HepG2 (cell line): Measurements from ENCODE around the gene SOX11. TPM values are rescaled to one million over a fixed set of nuclear protein-coding genes. Genes with fewer than 3 reads are reported as not detected.

Source experiments
- ATAC-seq: fragments of 200-7000 bp; cut with Tn5 transposase; 3 replicates; pipeline ENCODE4 v1.9.1; 2020; ENCODE audit warnings: mild to moderate bottlenecking, moderate library complexity
- BruUV-seq: library from RNA; stranded (reverse); fragments of 400-500 nt; replicated peaks from 2 replicates; lab custom pipeline; 2021; lab: Mats Ljungman, UMichigan
- CTCF ChIA-PET: fragments of 300-600 bp; formaldehyde crosslinking; extraction: SDS; loops from one replicate; lab custom pipeline; 2021; ENCODE audit warnings: low total read pairs, inconsistent platforms, low intra/inter-chr PET ratio; lab: Yijun Ruan, JAX
- POLR2A ChIA-PET: fragments of 350-600 bp; sonication (Branson Sonifier 250); formaldehyde crosslinking; loops from one replicate; lab custom pipeline; 2020; ENCODE audit warnings: antibody characterized with exemption, inconsistent platforms; lab: Yijun Ruan, JAX
- DNase-seq: peaks from one replicate; pipeline ENCODE4 v3.0.0-alpha.2; 2015; ENCODE audit warnings: low spot score
- FAIRE-seq: peaks from 3 replicates; lab custom pipeline; 2011; peaks lifted over from hg19 to GRCh38; lab: Jason Lieb, UNC
- H2AFZ ChIP-seq: one replicate; pipeline ENCODE4 v1.6.1; 2011; ENCODE audit warnings: low read length, inconsistent platforms
- H3K27ac ChIP-seq: fragments of 300-600 bp; 3 replicates; pipeline ENCODE4 v1.8.0; 2011; ENCODE audit warnings: mixed run types, mild to moderate bottlenecking, mixed read lengths, low read length, inconsistent platforms; ENCODE audit not compliant: insufficient read depth; ENCODE audit errors: extremely low read length
- H3K27me3 ChIP-seq, 2 experiments: fragments of 200-600 bp in 1 of 2; 2 replicates in 1 of 2; 3 replicates in 1 of 2; pipeline versions ENCODE4 v1.6.0 to v1.8.0; 2011; ENCODE audit warnings: low read length in 2 of 2, mild to moderate bottlenecking in 2 of 2, moderate library complexity in 2 of 2, inconsistent platforms in 1 of 2; ENCODE audit not compliant: insufficient read depth in 2 of 2, control insufficient read depth in 1 of 2
- H3K36me3 ChIP-seq, 2 experiments: fragments of 200-600 bp in 1 of 2; replicated peaks in 1 of 2; 2 replicates in 1 of 2; 3 replicates in 1 of 2; pipeline versions ENCODE4 v1.5.1 to v1.8.0; 2011; ENCODE audit warnings: low read length in 2 of 2, inconsistent platforms in 1 of 2; ENCODE audit not compliant: insufficient read depth in 2 of 2, control insufficient read depth in 1 of 2
- H3K4me1 ChIP-seq: 2 replicates; pipeline ENCODE4 v1.5.1; 2012; ENCODE audit warnings: low read length, inconsistent platforms; ENCODE audit not compliant: insufficient read depth
- H3K4me2 ChIP-seq: 2 replicates; pipeline ENCODE4 v1.6.0; 2011; ENCODE audit warnings: low read depth, low read length, inconsistent platforms
- H3K4me3 ChIP-seq, 3 experiments: fragments of 200-600 bp in 1 of 3; sonication (generic), shearing (Covaris generic) in 1 of 3; replicated peaks in 1 of 3; 2 replicates each; pipeline ENCODE4 v1.5.1; 2011 to 2016; ENCODE audit warnings: low read length in 3 of 3, inconsistent platforms in 2 of 3, low read depth in 2 of 3, mild to moderate bottlenecking in 2 of 3, control low read depth in 1 of 3, mixed read lengths in 1 of 3; ENCODE audit not compliant: insufficient read depth in 1 of 3
- H3K79me2 ChIP-seq: one replicate; pipeline ENCODE4 v1.6.1; 2011; ENCODE audit warnings: low read length, inconsistent platforms; ENCODE audit not compliant: insufficient read depth
- H3K9ac ChIP-seq: 2 replicates; pipeline ENCODE4 v1.6.0; 2011; ENCODE audit warnings: mild to moderate bottlenecking, low read depth, low read length, inconsistent platforms; ENCODE audit not compliant: insufficient read depth
- H3K9me3 ChIP-seq: 2 replicates; pipeline ENCODE4 v1.5.1; 2012; ENCODE audit warnings: mild to moderate bottlenecking, low read length
- H4K20me1 ChIP-seq: 2 replicates; pipeline ENCODE4 v1.6.0; 2011; ENCODE audit warnings: inconsistent platforms, mild to moderate bottlenecking, low read length, moderate library complexity; ENCODE audit not compliant: insufficient read depth
- ATF5 ChIP-seq: sonication (generic); formaldehyde crosslinking; IDR thresholded peaks from 2 replicates; pipeline ENCODE4 v1.4.0; 2020; ENCODE audit warnings: mild to moderate bottlenecking, low read depth, missing genetic modification reagents
- BRD4 ChIP-seq: sonication (generic); formaldehyde crosslinking; IDR thresholded peaks from 2 replicates; pipeline ENCODE4 v1.4.0; 2020; ENCODE audit warnings: missing genetic modification reagents
- GABPB1 ChIP-seq: IDR thresholded peaks from 2 replicates; pipeline ENCODE4 v1.6.1; 2016; ENCODE audit warnings: mild to moderate bottlenecking, missing genetic modification reagents, moderate library complexity, missing compliant biosample characterization
- IKZF4 ChIP-seq: sonication (generic); formaldehyde crosslinking; IDR thresholded peaks from 2 replicates; pipeline ENCODE4 v1.5.1; 2020; ENCODE audit warnings: borderline replicate concordance, mild to moderate bottlenecking, low read depth, missing genetic modification reagents; ENCODE audit errors: not compliant biosample characterization
- KDM4B ChIP-seq: sonication (generic); formaldehyde crosslinking; IDR thresholded peaks from 2 replicates; pipeline ENCODE4 v1.4.0; 2020; ENCODE audit warnings: missing genetic modification reagents
- MTF1 ChIP-seq: sonication (generic); formaldehyde crosslinking; IDR thresholded peaks from 2 replicates; pipeline ENCODE4 v1.5.0; 2020; ENCODE audit warnings: missing genetic modification reagents
- SALL2 ChIP-seq: sonication (generic); formaldehyde crosslinking; IDR thresholded peaks from 2 replicates; pipeline ENCODE4 v1.8.1; 2023; ENCODE audit warnings: mild to moderate bottlenecking, missing genetic modification reagents, inconsistent platforms
- ZKSCAN8 ChIP-seq: IDR thresholded peaks from 2 replicates; pipeline ENCODE4 v1.6.1; 2016; ENCODE audit warnings: borderline replicate concordance, missing genetic modification reagents, missing compliant biosample characterization
- ZNF234 ChIP-seq: sonication (generic); formaldehyde crosslinking; conservative IDR thresholded peaks from 2 replicates; pipeline ENCODE4 v1.5.1; 2020; ENCODE audit warnings: mild to moderate bottlenecking, missing genetic modification reagents
- ZNF3 ChIP-seq: IDR thresholded peaks from 2 replicates; pipeline ENCODE4 v1.7.0; 2017; ENCODE audit warnings: inconsistent platforms
- ZNF562 ChIP-seq: sonication (generic); formaldehyde crosslinking; IDR thresholded peaks from 2 replicates; pipeline ENCODE4 v1.8.0; 2022; ENCODE audit warnings: missing genetic modification reagents, borderline replicate concordance
- ZNF570 ChIP-seq: sonication (generic); formaldehyde crosslinking; IDR thresholded peaks from 2 replicates; pipeline ENCODE4 v1.4.0; 2020; ENCODE audit warnings: mild to moderate bottlenecking, missing genetic modification reagents, borderline replicate concordance
- ZNF639 ChIP-seq: conservative IDR thresholded peaks from 2 replicates; pipeline ENCODE4 v1.6.1; 2018; ENCODE audit warnings: missing genetic modification reagents
- ZNF788 ChIP-seq: sonication (generic); formaldehyde crosslinking; IDR thresholded peaks from 2 replicates; pipeline ENCODE4 v1.5.0; 2020; ENCODE audit warnings: mild to moderate bottlenecking, missing genetic modification reagents, borderline replicate concordance
- ZNF792 ChIP-seq: IDR thresholded peaks from 2 replicates; pipeline ENCODE4 v1.6.1; 2016
- WGBS: methylation state at CpG from one replicate; pipeline ENCODE4 v1.1.6; 2017; ENCODE audit warnings: low lambda C conversion rate; 5-methylcytosine and 5-hydroxymethylcytosine counted together
- in situ Hi-C: cut with HindIII; loops from 2 replicates; pipeline ENCODE4 v1.10.0; 2017; ENCODE audit warnings: low pct_unique_long_range_greater_than_20kb; ENCODE audit not compliant: extremely low pct_ligation_motif_present
- intact Hi-C: fragments of 100-400 bp; cut with micrococcal nuclease; formaldehyde crosslinking; loops from one replicate; pipeline ENCODE4 v1.10.0; 2022; ENCODE audit not compliant: unreplicated experiment
- polyA plus RNA-seq, 8 experiments: library from polyadenylated mRNA; depleted of rRNA in 3 of 8; stranded (reverse) in 7 of 8; unstranded in 1 of 8; fragments of >200 nt; fragmentation: Illumina TruSeq in 4 of 8; extraction: Trizol in 4 of 8; gene quantifications; 2 replicates each; pipeline versions ENCODE4 v1.2.1 to v1.2.3, GENCODE V29; 2011 to 2016; ENCODE audit warnings: low read depth in 4 of 8, missing spikeins in 1 of 8, mixed read lengths in 1 of 8; ENCODE audit not compliant: insufficient read depth in 1 of 8
- total RNA-seq, 5 experiments: library from RNA; depleted of rRNA; stranded (reverse); fragments of >200 nt; fragmentation: Illumina TruSeq; extraction: Trizol; gene quantifications; 2 replicates each; pipeline ENCODE4 v1.2.3, GENCODE V29; 2016; ENCODE audit warnings: low read depth in 1 of 5

SOX11 gene
- total and polyA plus RNA-seq, 2 of the 13 experiments (the other 11 are each of a cell fraction or from before 2014, with no cell fraction given), result not detected

- BruUV-seq, result no TSS peak
Measured at GRCh38 chr2:5690718-5691220, 1.4 kb upstream of the SOX11 start.

GRCh38 chr2:5691221-5691984 lies 781 bp upstream of the SOX11 start:
- Histone ChIP-seq H3K36me3 (no peaks in the 10 kb centered on the region), H3K4me2 (no peak overlapping the region), H3K79me2 (no peaks in the 10 kb centered on the region), H3K4me1 (no peaks in the 10 kb centered on the region), H3K27me3 (peaks cover 0 to 12% of the 10 kb centered on the region in 2 experiments; a peak in 2 of 5 replicates), H3K4me3 (no peak overlapping the region), H3K27ac (no peak overlapping the region), H3K9me3 (no peaks in the 10 kb centered on the region), H4K20me1 (no peaks in the 10 kb centered on the region), H2AFZ (no peak overlapping the region), H3K9ac (no peak overlapping the region)
- 55% methylated on average over 73 of the region's 83 CpGs for WGBS
- no TSS peak for BruUV-seq
- ATAC-seq (no peak), DNase-seq (no peak), FAIRE-seq (no peak)
- intact Hi-C loops, result no loop called here
- ChIA-PET POLR2A (no interaction called here), CTCF (no interaction called here)
- in situ Hi-C loops, result no loop called here
- no peak for TF ChIP-seq ZKSCAN8
- TF ChIP-seq ZNF234 (CRISPR knock-in tag), result no peak
- TF ChIP-seq MTF1 (CRISPR knock-in tag), result no peak
- no peak for TF ChIP-seq ZNF639 (CRISPR knock-in tag)
- no peak for TF ChIP-seq ZNF570 (CRISPR knock-in tag)
- TF ChIP-seq IKZF4 (CRISPR knock-in tag), result no peak

More at GRCh38 chr2:5690718-5691220, 1.4 kb upstream of the SOX11 start:
- no peak overlapping the region for H3K4me2 ChIP-seq
- FAIRE-seq, result no peak
- H3K4me3 ChIP-seq, result no peak overlapping the region
- no peaks in the 10 kb centered on the region for H4K20me1 ChIP-seq
- no peak overlapping the region for H3K27ac ChIP-seq
- TF ChIP-seq BRD4 (CRISPR knock-in tag), result no peak
- no peak for TF ChIP-seq SALL2
- no peak for TF ChIP-seq GABPB1 (CRISPR knock-in tag)
- TF ChIP-seq ZNF792 (CRISPR knock-in tag), result no peak
- no peak for TF ChIP-seq ZNF3 (CRISPR knock-in tag)
- no peak for TF ChIP-seq ZNF562
- no peak for TF ChIP-seq ZNF788 (CRISPR knock-in tag)
- TF ChIP-seq ZKSCAN8, result no peak
- TF ChIP-seq ATF5 (CRISPR knock-in tag), result no peak
- TF ChIP-seq KDM4B (CRISPR knock-in tag), result no peak
- H3K9ac ChIP-seq, result no peak overlapping the region
- ATAC-seq, result no peak
- H3K27me3 ChIP-seq, result peaks cover 0 to 7% of the 10 kb centered on the region in 2 experiments; a peak in 2 of 5 replicates
- ChIA-PET POLR2A (no interaction called here), CTCF (no interaction called here)
- H3K36me3 ChIP-seq, result no peaks in the 10 kb centered on the region
- no peak for DNase-seq
- no peaks in the 10 kb centered on the region for H3K4me1 ChIP-seq
- intact Hi-C loops, result no loop called here
- no peaks in the 10 kb centered on the region for H3K79me2 ChIP-seq
- no peak overlapping the region for H2AFZ ChIP-seq
- no peaks in the 10 kb centered on the region for H3K9me3 ChIP-seq
- in situ Hi-C loops, result no loop called here
- 53% methylated on average over 25 of the region's 25 CpGs for WGBS
